Measurements from ENCODE around the gene ERCC8.

DNA sequence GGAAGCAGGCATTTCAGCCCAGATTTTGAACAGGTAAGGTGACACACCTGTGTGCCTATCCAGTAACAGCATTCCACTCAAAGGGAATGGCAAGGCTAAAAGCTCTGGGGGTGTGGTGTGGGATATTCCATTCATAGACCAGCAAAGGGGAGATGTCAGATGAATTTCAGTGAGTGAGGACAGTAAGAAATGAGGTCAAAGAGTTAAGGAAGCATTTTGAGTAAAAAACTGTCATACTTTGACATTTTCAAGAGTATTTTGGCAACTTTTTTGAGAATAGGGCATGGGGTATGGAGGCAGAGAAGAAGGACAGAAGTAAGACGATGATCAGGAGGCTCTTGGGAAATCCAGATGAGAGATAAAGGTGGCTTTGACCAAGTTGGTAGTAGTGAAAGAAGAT, 98.6 kb downstream of the ERCC8 start:
- TF ChIP-seq POLR2A (IDR thresholded peaks at IDR 0.05), result no peak
- TF ChIP-seq, protein P1, sequence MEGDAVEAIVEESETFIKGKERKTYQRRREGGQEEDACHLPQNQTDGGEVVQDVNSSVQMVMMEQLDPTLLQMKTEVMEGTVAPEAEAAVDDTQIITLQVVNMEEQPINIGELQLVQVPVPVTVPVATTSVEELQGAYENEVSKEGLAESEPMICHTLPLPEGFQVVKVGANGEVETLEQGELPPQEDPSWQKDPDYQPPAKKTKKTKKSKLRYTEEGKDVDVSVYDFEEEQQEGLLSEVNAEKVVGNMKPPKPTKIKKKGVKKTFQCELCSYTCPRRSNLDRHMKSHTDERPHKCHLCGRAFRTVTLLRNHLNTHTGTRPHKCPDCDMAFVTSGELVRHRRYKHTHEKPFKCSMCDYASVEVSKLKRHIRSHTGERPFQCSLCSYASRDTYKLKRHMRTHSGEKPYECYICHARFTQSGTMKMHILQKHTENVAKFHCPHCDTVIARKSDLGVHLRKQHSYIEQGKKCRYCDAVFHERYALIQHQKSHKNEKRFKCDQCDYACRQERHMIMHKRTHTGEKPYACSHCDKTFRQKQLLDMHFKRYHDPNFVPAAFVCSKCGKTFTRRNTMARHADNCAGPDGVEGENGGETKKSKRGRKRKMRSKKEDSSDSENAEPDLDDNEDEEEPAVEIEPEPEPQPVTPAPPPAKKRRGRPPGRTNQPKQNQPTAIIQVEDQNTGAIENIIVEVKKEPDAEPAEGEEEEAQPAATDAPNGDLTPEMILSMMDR (IDR thresholded peaks at IDR 0.05), result no peak

All from heart left ventricle (tissue), 13 donors.